ENCODE results near the gene NLRP1. TPM values are rescaled to one million over a fixed set of nuclear protein-coding genes. Genes with fewer than 3 reads are reported as not detected.

Gene NLRP1
- total and polyA plus RNA-seq, 2 experiments from 2014 or later = 17.5 to 33.4 TPM

DNA sequence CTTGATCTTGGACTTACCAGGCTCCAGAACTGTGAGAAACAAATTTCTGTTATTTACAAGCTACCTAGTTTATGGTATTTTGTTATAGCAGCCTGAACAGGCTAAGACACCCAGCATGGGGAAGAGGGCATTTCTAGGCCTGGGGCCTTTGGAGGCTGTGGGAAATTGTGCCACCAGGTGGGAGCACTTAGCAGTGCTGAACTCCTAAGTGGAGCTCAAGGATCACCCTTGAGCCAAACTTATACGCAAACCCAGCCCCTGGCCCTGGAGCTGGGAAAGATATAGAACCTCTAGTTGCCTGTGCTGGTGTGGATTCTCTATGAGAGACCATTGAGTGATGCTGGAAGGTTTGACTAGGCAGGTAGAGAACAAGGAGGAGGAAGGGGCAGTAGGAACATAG lies 61.8 kb downstream of the NLRP1 start:
- Histone ChIP-seq H2AFZ (no peak overlapping the region), H3K4me1 (ENCODE audit: insufficient read depth) (peaks cover 18% of the 10 kb centered on the region), H3K4me2 (ENCODE audit: unreplicated experiment) (no peak overlapping the region), H3K79me2 (ENCODE audit: insufficient read depth) (no peaks in the 10 kb centered on the region), H3K9ac (no peak overlapping the region), H3K9me3 (ENCODE audit: low read depth) (no peaks in the 10 kb centered on the region), H3K9me2 (ENCODE audit: insufficient read depth) (no peaks in the 10 kb centered on the region), H3K27me3 (replicated peaks; ENCODE audit: insufficient read depth) (no peaks in the 10 kb centered on the region), H3K27ac (no peak overlapping the region), H3K4me3 (no peak overlapping the region), H3K36me3 (ENCODE audit: low read depth) (peaks cover 28% of the 10 kb centered on the region; the same call in 1 of the 2 replicates), H3F3A (ENCODE audit: insufficient read depth) (peaks cover 23% of the 10 kb centered on the region), H4K20me1 (ENCODE audit: insufficient read depth) (no peaks in the 10 kb centered on the region)
- no peak for DNase-seq
- no peak for TF ChIP-seq EZH2 (IDR thresholded peaks at IDR 0.05; ENCODE audit: insufficient read depth, poor library complexity, severe bottlenecking)
- in situ Hi-C loops (cut with MboI) = no loop called here
- WGBS, 2 experiments (ENCODE audit: low coverage in 1 of 2, low lambda C conversion rate in 2 of 2, missing lambda C conversion rate in 2 of 2) = 91 to 100% methylated on average over 1 of the region's 1 CpG

DNA sequence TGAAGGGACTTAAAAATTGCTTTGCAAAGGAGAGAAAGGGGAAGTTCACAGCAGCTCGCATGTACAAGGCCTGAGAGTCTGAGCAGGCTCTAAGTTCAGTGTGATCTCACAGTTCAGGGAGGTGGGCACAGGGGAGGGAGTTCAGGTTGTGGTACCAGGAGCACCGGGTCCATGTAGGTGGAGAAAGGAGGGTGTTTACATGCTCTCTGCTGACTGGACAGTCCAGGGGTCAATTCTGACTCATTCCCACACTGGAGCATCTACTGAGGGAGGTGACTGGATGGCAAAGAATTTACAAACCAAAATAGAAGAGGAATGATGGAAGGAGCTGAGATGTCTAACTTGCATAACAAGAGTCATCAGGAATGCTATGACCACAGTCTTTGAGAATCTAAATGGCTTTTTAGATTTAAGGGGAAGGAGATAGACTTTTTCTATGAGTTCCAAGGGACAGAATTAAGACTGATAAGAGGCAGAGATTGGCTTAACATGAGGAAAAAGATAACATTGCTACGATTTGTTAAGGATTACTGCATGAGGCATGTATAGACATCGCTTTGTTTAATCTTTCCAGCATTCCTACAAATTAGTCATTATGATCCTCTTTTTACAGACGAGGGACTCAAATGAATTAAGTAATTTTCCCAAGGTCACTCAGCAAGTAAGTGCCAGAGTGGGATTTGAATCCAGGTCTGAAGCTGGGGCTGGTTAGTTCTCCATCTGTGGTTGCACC lies 68.1 kb downstream of the NLRP1 start:
- peak overlapping the region; percentile 11; the same call in 1 of the 2 replicates for H3K4me3 ChIP-seq
- H3K9me2 ChIP-seq (ENCODE audit: insufficient read depth) = no peaks in the 10 kb centered on the region
- in situ Hi-C loops (cut with MboI) = no loop called here
- TF ChIP-seq EZH2phosphoT487 (IDR thresholded peaks at IDR 0.05; ENCODE audit: insufficient read depth, low read depth) (no peak), EZH2 (IDR thresholded peaks at IDR 0.05; ENCODE audit: insufficient read depth, poor library complexity, severe bottlenecking) (no peak)
- peak overlapping the region; percentile 76 for H3K27ac ChIP-seq
- peaks cover 29% of the 10 kb centered on the region for H3F3A ChIP-seq (ENCODE audit: insufficient read depth)
- no peaks in the 10 kb centered on the region for H4K20me1 ChIP-seq (ENCODE audit: insufficient read depth)
- H3K79me2 ChIP-seq (ENCODE audit: insufficient read depth) = no peaks in the 10 kb centered on the region; the same call in 1 of the 2 replicates
- 0 out of 2 replicates have a peak overlapping the region, but pooled peaks have one; percentile 26 for H2AFZ ChIP-seq
- peaks cover 14% of the 10 kb centered on the region; the same call in 1 of the 2 replicates for H3K36me3 ChIP-seq (ENCODE audit: low read depth)
- H3K4me1 ChIP-seq (ENCODE audit: insufficient read depth) = peaks cover 24% of the 10 kb centered on the region
- no peaks in the 10 kb centered on the region for H3K27me3 ChIP-seq (replicated peaks; ENCODE audit: insufficient read depth)
- H3K4me2 ChIP-seq (ENCODE audit: unreplicated experiment) = peak overlapping the region; percentile 54
- no peaks in the 10 kb centered on the region for H3K9me3 ChIP-seq (ENCODE audit: low read depth)
- DNase-seq = peak; percentile 98
- peak overlapping the region; percentile 22; the same call in 1 of the 2 replicates for H3K9ac ChIP-seq
- 3 to 6% methylated on average over 5 of the region's 5 CpGs for WGBS, 2 experiments (ENCODE audit: low coverage in 1 of 2, low lambda C conversion rate in 2 of 2, missing lambda C conversion rate in 2 of 2)

DNA sequence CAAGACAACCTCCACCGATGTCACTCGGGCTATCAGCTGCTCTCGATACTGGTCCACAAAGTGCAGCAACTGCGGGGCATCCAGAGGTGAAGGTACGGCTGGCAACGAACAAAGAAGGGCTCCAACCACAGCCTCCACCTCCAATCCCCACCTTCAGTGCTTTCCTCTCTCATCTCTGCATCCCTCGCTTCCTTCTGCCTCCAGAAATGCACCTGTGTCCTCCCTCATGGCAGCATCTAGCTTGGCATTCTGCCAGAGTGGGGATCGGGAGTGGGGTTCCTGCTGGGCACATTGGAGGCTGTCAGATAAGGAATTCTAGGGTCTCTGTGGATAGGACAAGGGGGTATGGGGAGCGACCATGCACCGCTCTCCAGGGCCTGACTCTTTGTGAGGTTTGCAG lies 69.3 kb downstream of the NLRP1 start:
- Histone ChIP-seq H3K9me2 (ENCODE audit: insufficient read depth) (no peaks in the 10 kb centered on the region), H3K4me3 (no peak overlapping the region), H3K79me2 (ENCODE audit: insufficient read depth) (no peaks in the 10 kb centered on the region; the same call in 1 of the 2 replicates), H3K27ac (no peak overlapping the region), H3K9me3 (ENCODE audit: low read depth) (no peaks in the 10 kb centered on the region), H4K20me1 (ENCODE audit: insufficient read depth) (no peaks in the 10 kb centered on the region), H3K4me1 (ENCODE audit: insufficient read depth) (peaks cover 24% of the 10 kb centered on the region), H3K4me2 (ENCODE audit: unreplicated experiment) (no peak overlapping the region), H3K9ac (no peak overlapping the region), H3K27me3 (replicated peaks; ENCODE audit: insufficient read depth) (no peaks in the 10 kb centered on the region), H3F3A (ENCODE audit: insufficient read depth) (peaks cover 29% of the 10 kb centered on the region), H3K36me3 (ENCODE audit: low read depth) (peaks cover 9% of the 10 kb centered on the region; the same call in 1 of the 2 replicates), H2AFZ (no peak overlapping the region)
- 94% methylated on average over 10 of the region's 10 CpGs for WGBS, 2 experiments (ENCODE audit: low coverage in 1 of 2, low lambda C conversion rate in 2 of 2, missing lambda C conversion rate in 2 of 2)
- in situ Hi-C loops (cut with MboI) = no loop called here
- no peak for DNase-seq
- TF ChIP-seq EZH2 (IDR thresholded peaks at IDR 0.05; ENCODE audit: insufficient read depth, poor library complexity, severe bottlenecking) = no peak
- TF ChIP-seq EZH2phosphoT487 (IDR thresholded peaks at IDR 0.05; ENCODE audit: insufficient read depth, low read depth) = no peak

DNA sequence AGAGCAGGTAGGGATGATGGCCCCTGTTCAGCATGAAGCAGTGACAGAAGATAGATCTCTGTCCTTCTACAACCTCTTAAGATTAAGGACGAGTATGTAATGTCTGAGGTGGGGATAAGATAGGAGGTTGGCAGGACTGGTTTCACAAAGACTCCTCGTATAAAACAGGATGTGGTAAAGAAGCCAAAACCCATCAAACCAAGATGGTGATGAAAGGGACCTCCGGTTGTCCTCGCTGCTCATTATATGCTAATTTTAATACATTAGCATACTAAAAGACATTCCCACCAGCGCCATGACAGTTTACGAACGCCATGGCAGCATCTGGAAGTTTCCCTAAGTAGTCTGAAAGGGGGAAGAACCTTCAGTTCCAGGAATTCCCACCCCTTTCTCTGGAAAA lies 70.7 kb downstream of the NLRP1 start:
- no peak overlapping the region for H3K4me3 ChIP-seq
- H2AFZ ChIP-seq = no peak overlapping the region
- H3K79me2 ChIP-seq (ENCODE audit: insufficient read depth) = no peaks in the 10 kb centered on the region; the same call in 1 of the 2 replicates
- TF ChIP-seq EZH2 (IDR thresholded peaks at IDR 0.05; ENCODE audit: insufficient read depth, poor library complexity, severe bottlenecking) (no peak), EZH2phosphoT487 (IDR thresholded peaks at IDR 0.05; ENCODE audit: insufficient read depth, low read depth) (no peak)
- no peaks in the 10 kb centered on the region for H3K9me3 ChIP-seq (ENCODE audit: low read depth)
- H3K9ac ChIP-seq = no peak overlapping the region
- H3K27ac ChIP-seq = no peak overlapping the region
- no peak for DNase-seq
- no peaks in the 10 kb centered on the region for H3K9me2 ChIP-seq (ENCODE audit: insufficient read depth)
- H3K27me3 ChIP-seq (replicated peaks; ENCODE audit: insufficient read depth) = no peaks in the 10 kb centered on the region
- peaks cover 9% of the 10 kb centered on the region; the same call in 1 of the 2 replicates for H3K36me3 ChIP-seq (ENCODE audit: low read depth)
- in situ Hi-C loops (cut with MboI) = no loop called here
- no peaks in the 10 kb centered on the region for H4K20me1 ChIP-seq (ENCODE audit: insufficient read depth)
- H3K4me1 ChIP-seq (ENCODE audit: insufficient read depth) = peaks cover 24% of the 10 kb centered on the region
- WGBS, 2 experiments (ENCODE audit: low coverage in 1 of 2, low lambda C conversion rate in 2 of 2, missing lambda C conversion rate in 2 of 2) = 86% methylated on average over 7 of the region's 7 CpGs
- H3K4me2 ChIP-seq (ENCODE audit: unreplicated experiment) = no peak overlapping the region
- peaks cover 28% of the 10 kb centered on the region for H3F3A ChIP-seq (ENCODE audit: insufficient read depth)

All from GM23248 (cell line).